Panc1 (cell line): Measurements from ENCODE around the gene NBPF12.
"Not testable (repeated sequence)": the region's sequence is repeated elsewhere in the genome, so short reads cannot be mapped to it uniquely, and the experiment has no call there.

ENCODE experiments used
- POLR2AphosphoS5 ChIP-seq: IDR thresholded peaks from 2 replicates; pipeline ENCODE4 v1.6.1; 2012; ENCODE audit warnings: mild to moderate bottlenecking, low read depth, low read length, moderate library complexity
- SIN3A ChIP-seq: IDR thresholded peaks from 2 replicates; pipeline ENCODE4 v1.6.1; 2012; ENCODE audit warnings: low read depth, mild to moderate bottlenecking, low read length, moderate library complexity, borderline replicate concordance; ENCODE audit not compliant: insufficient read depth
- TCF7L2 ChIP-seq: IDR thresholded peaks from 2 replicates; pipeline ENCODE4 v1.6.1; 2011; ENCODE audit warnings: mild to moderate bottlenecking, low read depth, low read length, inconsistent platforms
- TF ChIP-seq, protein P1 (sequence below): fragments of 450-650 bp; IDR thresholded peaks from 2 replicates; pipeline ENCODE4 v1.5.1; 2017; ENCODE audit warnings: mild to moderate bottlenecking
- TF ChIP-seq, protein P2 (sequence below), 2 experiments: IDR thresholded peaks; 2 replicates each; pipeline ENCODE4 v1.6.1; 2011 to 2012; ENCODE audit warnings: low read depth in 2 of 2, control low read depth in 1 of 2, low read length in 1 of 2, mild to moderate bottlenecking in 1 of 2, moderate library complexity in 1 of 2; ENCODE audit not compliant: insufficient read depth in 1 of 2

DNA sequence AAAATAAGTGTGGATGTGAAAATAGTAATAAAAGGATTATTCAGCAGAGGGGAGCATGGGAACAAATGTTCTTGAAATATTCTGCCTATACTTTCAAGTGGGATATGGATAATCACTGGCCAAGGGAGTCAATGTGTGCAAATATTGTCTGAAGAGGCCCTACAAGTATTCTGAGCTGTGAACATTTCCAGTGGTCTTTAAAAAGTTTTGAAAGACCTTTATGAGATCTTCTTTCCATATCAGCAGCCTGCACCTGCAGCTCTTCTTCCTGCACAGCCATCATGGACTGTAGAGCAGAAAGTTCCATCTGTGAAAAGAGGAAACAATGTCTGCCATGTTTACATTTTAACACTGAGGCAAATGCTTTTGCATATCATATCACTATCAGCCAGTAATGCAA is 106.4 kb downstream of the NBPF12 start:
- TF ChIP-seq, protein P1, sequence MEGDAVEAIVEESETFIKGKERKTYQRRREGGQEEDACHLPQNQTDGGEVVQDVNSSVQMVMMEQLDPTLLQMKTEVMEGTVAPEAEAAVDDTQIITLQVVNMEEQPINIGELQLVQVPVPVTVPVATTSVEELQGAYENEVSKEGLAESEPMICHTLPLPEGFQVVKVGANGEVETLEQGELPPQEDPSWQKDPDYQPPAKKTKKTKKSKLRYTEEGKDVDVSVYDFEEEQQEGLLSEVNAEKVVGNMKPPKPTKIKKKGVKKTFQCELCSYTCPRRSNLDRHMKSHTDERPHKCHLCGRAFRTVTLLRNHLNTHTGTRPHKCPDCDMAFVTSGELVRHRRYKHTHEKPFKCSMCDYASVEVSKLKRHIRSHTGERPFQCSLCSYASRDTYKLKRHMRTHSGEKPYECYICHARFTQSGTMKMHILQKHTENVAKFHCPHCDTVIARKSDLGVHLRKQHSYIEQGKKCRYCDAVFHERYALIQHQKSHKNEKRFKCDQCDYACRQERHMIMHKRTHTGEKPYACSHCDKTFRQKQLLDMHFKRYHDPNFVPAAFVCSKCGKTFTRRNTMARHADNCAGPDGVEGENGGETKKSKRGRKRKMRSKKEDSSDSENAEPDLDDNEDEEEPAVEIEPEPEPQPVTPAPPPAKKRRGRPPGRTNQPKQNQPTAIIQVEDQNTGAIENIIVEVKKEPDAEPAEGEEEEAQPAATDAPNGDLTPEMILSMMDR: not testable (repeated sequence)
- TF ChIP-seq, protein P2, sequence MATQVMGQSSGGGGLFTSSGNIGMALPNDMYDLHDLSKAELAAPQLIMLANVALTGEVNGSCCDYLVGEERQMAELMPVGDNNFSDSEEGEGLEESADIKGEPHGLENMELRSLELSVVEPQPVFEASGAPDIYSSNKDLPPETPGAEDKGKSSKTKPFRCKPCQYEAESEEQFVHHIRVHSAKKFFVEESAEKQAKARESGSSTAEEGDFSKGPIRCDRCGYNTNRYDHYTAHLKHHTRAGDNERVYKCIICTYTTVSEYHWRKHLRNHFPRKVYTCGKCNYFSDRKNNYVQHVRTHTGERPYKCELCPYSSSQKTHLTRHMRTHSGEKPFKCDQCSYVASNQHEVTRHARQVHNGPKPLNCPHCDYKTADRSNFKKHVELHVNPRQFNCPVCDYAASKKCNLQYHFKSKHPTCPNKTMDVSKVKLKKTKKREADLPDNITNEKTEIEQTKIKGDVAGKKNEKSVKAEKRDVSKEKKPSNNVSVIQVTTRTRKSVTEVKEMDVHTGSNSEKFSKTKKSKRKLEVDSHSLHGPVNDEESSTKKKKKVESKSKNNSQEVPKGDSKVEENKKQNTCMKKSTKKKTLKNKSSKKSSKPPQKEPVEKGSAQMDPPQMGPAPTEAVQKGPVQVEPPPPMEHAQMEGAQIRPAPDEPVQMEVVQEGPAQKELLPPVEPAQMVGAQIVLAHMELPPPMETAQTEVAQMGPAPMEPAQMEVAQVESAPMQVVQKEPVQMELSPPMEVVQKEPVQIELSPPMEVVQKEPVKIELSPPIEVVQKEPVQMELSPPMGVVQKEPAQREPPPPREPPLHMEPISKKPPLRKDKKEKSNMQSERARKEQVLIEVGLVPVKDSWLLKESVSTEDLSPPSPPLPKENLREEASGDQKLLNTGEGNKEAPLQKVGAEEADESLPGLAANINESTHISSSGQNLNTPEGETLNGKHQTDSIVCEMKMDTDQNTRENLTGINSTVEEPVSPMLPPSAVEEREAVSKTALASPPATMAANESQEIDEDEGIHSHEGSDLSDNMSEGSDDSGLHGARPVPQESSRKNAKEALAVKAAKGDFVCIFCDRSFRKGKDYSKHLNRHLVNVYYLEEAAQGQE (IDR thresholded peaks at IDR 0.05; ENCODE audit: insufficient read depth in 1 of 2, low read depth in 2 of 2, low read length in 1 of 2): not testable (repeated sequence)
- TF ChIP-seq TCF7L2, POLR2AphosphoS5, SIN3A: not testable (repeated sequence)
